Endometrial microvascular endothelial cells (primary cell): Measurements from ENCODE around the gene LRRC30. TPM values are rescaled to one million over a fixed set of nuclear protein-coding genes. Genes with fewer than 3 reads are reported as not detected.

Experiments
- in situ Hi-C: cut with HindIII; loops from 2 replicates; pipeline ENCODE4 v1.10.0; 2017; ENCODE audit warnings: low sequenced_read_pairs, low pct_unique_long_range_greater_than_20kb; ENCODE audit errors: inconsistent ontology term
- total RNA-seq: library from RNA; depleted of rRNA; stranded (reverse); fragments of >200 nt; gene quantifications from one replicate; pipeline ENCODE4 v1.2.3, GENCODE V29; 2015; ENCODE audit errors: inconsistent ontology term

LRRC30 gene
- total RNA-seq, 1 donor from 2014 or later: not detected

DNA sequence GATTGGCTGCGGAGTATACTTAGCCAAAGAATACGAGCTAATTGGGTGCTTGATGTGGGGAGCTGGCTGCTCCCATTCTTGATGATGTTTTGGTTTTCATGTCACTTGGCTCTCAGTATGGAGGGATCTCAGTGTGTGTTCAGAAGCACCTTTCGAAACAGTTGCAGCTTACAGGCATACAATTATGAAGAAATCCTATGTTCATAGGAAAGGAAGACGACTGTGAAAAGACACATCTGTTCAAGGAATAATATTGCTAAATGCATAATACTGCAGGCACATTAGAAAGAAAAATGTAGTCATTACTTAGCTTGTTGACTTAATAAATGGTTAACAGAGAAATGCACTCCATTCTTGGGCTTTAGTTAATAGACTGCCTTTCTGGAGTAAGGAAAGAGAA lies 4.1 kb downstream of the LRRC30 start:
- in situ Hi-C loops: no loop called here

DNA sequence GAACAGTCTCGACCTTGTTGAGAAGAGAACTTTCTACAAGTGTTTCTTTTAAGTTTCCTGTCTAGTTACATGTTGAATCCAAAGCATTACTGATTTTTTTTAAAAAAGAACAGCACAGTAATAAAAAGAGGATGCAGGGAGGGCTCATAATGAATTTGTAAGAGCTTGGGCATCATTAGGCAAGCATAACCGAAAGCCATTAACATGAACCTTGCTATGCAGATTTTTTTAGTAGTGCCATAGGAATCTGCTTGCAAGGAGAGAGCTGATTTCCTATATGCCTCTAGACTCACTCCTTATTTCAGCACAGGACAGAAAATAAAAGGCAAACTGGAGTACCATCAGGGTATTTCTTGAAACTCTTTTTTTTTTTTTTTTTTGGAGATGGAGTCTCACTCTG lies 5.2 kb downstream of the LRRC30 start:
- in situ Hi-C loops: no loop called here

DNA sequence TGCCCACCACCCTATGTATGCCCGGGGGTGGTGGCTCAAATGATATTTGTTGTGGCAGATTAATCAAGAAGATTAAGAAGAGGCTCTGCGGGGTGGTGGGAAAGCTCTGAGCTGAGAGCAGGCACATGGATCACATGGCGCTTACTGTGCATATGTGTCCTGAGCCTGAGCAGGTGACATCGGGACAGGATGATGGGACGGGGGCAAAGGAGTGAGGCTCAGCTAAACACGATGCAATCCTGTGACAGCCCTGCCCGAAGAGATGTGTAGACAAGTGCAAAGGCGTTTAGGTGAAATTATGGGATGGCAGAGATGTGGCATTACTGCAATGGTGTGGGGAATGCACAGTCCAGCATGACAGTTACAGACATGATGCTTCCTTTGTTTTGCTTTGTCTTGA lies 6.0 kb downstream of the LRRC30 start:
- in situ Hi-C loops: no loop called here

DNA sequence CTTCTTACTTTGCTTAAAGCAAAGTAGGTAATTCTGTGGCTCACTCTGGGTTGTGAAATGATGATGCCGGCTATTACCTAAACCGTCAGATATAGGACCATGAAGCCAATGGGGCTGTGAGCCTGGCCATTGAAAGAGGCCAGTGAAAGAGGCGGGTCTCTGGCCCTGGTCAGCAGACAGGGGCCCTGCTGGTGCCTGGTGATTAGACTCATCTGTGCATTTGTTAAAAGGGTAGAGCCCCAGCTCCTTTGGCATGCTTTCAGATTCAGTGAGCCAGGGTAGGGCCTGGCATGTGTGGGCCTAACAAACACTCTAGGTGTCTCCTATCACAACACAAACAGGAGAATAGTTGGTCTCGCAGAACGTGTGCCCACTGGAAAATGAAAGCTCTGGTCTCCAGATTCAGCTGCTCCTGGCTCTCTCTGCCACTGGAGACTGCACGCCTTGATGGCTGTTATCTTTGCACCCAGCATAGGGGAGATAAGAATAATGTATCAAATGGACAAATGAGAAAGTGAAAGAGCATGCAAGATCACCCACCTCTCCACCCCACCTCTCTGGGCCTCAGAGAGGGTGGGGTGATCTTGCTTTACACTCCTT lies 6.9 kb downstream of the LRRC30 start:
- in situ Hi-C loops: no loop called here

DNA sequence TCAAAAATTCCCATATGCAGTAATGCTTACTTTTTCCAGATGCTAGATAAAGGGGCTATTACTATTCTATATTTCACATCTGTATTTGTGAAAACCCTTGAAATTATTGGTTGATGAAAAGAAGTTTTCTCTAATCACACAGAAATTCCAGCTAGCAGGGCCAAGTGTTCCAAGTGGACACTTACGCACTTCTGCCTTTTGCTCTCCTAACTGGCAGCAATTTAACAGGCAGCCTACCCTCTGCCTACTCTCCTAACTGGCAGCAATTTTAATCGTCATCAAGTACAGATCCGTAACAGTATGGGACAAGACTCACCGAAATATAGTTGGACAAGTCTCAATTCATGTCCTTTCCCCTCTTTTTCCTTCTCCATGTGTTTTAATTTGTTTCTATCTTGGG lies 12.0 kb downstream of the LRRC30 start:
- in situ Hi-C loops: no loop called here

DNA sequence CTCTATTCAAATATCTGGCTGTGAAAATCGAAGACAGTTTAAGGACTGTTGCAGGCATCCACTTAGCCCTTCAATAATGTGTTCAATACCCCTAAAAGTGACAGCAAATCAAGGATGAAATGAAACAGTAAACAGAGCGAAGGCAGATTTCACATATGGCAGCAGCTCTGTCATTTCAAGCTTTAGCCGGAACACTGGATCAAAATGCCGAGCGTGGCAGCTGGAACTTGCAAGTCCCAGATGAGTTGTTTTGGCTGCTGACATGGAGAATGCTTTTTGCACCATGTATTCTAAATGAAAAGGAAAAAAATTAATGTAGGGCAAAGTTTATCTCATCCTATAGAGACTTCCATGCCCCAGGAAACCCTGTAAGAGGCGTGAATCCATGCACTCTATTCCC lies 18.0 kb downstream of the LRRC30 start:
- in situ Hi-C loops: no loop called here

DNA sequence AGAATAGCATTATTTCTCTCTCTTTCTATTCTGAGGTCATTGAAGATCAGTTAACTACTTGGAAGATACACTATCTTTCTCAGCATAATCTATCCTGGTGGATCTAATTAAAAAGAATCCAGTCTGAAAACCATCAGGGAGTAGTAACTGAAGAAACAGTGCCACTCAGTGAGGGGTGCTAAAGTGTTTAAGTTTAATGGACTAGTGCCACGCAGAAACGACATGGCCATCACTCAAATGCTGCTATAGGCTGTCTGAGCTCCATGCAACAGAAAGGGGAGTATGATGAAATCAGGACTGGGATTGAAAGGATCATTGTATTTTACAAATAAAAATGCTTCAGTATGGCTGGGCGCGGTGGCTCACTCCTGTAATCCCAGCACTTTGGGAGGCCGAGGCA lies 23.3 kb downstream of the LRRC30 start:
- in situ Hi-C loops: no loop called here

DNA sequence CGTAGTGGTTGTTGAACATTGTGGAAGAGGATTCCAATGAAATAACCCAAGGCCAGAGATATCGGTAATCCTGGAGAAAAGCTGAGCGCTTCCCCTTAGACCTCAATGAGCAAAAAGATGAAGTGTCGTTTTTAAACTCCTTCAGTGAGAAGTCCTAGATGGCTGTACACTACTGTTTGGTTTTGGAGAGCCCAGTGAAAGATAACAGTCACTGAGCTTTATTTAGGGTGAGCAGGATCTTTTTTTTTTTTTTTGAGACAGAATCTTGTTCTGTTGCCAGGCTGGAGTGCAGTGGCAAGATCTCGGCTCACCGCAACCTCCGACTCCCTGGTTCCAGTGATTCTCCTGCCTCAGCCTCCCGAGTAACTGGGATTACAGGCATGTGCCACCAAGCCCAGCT lies 24.2 kb downstream of the LRRC30 start:
- in situ Hi-C loops: no loop called here

DNA sequence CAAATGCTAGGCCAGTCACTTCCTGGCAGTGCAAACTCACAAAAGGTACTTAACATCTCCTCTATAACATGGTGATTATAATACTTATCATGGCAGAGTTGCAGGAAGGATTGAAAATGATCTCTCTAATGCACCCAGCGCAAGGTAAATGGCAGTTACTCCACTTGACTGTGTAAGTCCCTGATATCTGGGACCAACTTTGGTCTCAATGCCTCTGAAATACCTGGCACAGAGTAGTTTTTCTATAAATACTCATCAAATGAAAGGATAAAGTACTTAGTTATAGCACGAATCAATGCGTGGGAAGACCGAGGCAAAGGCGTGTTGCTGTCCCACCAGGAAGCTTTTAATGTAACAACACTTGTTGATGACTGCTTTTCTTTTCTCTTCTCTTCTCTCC lies 24.8 kb downstream of the LRRC30 start:
- in situ Hi-C loops: no loop called here

DNA sequence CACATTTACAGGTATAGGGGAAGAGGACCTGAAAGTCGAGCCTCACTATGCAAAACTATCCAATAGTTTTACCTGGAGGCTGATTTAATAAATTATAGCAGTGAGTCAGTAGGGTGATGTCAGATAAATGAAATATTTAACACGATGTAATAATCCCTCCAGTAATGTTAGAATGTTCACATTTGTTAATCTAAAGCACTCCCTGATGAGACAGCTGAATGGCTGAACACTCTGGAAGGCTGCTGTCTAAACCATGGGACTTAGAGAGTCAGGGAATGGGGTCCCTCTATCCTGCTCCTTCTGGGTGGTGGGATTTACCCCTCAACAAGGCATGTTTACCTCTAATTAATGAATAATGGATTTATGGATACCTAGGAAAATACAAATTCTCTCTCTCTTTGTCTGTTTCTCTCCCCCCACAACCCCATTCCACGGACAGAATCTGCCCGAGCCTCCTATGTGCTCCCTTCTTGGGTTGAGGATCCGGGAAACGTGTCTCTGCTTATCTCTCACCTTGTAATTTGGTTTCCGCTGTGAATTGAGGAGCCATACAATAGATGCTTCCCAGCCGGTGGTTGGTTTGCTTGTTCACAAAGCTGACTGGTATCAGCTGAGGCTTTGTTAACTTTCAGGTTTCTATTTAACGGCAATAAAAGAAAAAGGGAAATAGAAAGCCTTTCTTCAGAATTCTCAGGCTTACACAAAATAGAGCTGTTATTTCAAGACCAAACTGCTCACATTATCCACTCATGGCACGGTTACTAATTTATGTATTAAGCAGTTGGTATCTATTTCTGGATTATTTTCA lies 25.9 kb downstream of the LRRC30 start:
- in situ Hi-C loops: no loop called here

DNA sequence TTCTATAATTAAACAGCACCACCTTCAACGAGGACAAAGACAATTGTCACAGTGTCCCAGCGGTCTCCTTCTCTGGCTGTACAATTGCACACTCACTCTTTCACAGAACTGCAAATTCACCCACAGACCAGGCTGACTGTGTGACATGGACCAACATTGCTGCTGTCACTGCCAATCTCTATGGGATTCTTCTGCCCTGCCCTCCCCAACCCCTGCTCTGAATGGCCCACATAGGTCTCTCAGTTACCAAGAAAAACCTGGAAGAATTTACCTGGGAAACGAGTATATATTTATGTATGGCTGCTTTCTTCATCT lies 26.5 kb downstream of the LRRC30 start:
- in situ Hi-C loops: no loop called here

DNA sequence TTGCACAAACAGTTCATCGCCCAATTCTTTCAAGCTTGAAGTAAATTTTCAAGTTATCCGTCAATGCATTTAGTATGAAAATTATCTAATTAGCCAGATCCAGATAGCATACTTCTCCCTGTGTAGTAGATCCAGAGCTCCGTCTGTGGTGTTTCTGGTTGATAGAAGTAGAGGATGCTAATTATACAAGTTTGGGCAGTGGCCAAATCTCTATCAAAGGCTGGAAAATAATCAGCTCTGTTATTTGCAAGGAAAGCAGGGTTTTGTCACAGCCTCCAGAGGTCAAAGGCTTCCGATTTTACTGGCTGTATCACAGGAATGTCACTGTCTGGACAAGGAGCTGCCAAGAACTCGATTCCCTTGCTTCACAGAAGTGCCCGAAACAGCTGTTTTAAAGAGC lies 28.6 kb downstream of the LRRC30 start:
- in situ Hi-C loops: no loop called here

DNA sequence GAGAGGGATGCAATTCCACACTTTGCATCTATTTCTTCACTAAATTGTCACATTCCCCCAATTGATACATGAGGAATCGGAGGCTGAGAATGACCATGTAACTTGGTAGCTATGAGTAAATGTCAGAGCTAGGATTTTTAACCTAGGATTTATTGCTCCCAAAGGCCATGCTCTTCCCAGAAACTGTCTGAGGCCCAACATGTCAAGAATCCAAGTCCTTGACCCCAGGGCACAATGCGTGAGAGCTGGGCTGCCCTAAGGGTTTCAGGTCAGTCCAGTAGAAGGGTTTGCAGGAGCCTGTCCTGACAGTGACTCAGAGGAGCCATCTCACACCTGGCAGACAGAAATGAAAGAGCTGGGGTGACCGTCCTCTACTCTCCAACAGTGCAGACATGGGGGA lies 30.3 kb downstream of the LRRC30 start:
- in situ Hi-C loops: no loop called here

DNA sequence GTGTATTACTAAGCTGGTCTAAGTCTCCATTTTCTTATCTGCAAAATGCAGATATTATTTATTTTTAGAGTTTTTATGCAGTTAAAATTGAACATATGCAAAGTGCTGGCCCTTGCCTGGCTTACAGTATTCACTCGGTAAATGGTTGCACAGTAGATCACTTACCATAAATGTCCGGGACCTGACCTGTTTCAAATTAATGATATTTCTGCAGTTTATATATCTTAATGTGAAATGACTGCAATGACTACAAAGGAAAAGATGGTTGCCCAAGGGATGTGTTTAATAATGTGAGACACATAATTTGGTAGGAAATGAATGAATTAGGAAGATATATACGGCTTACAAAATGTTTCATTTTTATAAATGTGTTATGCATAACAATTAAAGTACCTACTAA lies 37.1 kb downstream of the LRRC30 start:
- in situ Hi-C loops: no loop called here

DNA sequence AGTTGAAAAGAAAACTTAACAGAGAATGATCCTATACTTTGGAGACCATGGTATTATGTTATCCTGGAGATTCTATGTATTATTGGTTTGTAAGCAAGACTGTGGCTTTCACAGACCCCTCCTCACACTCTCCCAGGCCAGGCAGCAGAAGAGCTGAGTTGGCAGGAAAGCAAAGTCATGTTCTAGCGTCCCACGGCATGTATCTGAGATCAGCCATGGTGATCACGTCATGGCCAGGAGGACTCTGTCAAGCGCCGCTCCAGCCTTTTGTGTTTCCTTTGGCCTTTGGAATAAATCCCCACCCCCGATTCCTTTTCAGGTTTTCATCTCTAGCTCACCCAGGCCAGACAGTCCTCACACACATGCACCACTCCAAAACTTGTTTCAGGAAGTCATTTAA lies 39.1 kb downstream of the LRRC30 start:
- in situ Hi-C loops: no loop called here

DNA sequence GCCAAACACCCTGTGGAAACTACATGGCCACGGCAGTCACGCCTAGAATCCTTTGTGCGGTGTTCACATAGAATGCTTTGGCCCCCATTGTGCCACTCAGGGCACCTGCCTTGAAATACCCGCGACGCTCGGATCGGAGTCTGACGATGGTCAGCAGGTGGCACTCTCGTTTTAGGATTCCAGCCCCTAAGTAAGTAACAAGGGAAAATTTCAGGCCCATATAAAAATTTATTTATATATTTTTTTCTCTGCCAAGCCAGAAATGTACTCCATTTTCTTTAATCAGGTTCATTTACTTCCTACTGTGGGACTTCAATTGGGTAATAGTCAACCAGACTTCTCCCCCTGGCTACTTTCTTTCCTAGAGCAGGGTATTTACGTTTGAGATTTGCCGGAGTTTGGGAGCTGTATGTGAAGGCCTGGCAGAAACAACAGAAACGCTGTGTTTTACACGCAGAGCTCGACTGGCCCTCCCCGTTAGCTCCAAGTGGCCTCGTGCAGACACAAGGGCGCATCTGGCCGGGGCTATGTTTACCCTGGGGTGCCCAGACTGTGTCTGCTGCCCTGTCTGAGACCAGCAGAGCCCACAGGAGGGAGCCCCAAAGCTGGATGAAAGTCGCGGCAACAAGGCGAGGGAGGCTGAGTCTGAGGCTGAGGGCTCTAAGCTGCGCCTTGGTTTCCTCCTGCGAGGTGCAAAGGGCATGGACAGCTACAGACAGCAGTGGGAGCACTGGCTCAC lies 41.6 kb downstream of the LRRC30 start:
- in situ Hi-C loops: no loop called here

DNA sequence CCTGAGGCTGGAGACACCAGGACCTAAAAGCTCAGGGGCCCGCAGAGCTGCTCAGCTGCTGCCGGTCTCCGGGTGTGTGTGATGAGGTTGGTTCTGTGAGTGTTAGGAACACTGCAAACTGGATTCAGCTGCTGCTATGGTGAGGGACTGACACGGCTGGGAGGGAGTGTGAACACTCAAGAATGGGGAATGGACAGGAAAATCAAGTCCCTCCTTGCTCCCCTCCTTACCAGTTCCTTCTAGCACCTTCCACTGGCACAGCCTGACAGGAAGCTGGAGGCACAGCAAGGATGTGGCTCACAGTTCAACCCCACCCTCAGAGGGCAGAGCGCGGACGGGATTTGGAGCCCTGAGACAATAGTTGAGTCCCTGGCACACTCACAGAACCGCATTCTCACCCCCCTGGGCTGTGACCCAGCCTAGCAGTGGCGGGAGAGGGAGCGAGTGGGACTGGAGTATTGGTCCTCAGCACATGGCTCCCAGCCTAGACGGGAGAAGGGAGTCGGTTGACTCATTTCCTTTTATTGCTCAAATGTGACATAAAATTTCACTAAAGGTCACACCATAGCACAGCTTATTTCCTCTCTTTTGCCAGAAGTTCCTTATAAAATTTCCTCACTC lies 42.5 kb downstream of the LRRC30 start:
- in situ Hi-C loops: no loop called here

DNA sequence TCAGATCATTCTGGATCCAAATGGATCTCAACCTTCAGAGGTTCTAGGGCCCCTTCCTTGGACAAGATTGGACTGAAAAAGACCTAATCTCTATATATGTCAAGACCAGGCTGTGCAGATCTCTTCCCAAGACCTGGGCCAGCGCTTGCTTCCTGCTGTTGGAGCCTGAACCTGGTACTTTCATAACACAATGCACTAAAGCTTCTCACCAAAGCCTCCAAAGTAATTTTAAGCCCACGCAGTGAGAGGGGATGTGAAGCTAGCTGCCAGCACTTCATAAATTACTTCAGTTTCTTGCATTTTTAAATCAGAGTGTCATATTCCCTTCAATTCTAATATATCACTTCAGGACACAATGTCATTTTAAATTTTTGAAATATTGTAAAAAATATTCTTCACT lies 50.7 kb downstream of the LRRC30 start:
- in situ Hi-C loops: no loop called here
